ENCODE data around the gene NLRP4.

DNA sequence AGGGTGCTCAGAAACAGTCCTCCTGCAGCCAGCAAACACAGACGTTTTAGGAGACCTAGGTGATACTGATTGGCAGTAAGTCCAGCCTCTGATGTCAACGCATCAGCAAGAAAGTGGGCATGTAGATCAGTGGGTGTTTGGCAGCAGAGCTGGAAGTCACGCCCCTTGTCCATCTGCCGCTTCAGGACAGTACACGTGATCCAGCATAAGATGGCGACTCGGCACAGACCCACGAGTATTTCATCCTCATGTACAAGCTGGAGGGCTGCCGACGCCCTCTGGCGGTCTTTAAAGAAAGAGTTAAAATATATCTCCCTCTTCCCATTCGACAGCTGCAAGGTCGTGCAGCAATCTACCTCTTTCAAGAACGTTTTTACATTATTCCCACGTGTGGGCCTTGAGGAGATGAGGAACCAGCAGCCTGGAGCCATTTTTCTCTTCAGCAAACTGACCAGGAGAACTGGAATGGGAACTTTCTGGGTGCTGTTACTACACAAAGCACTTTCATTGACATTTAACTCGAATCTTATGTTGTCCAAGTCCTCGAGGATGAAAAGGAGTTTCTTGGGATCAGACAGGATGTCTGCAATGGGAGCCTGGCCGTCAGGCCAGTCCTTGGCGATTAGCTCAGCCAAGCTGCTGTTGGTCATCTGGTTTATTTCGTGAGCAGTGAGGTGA lies 26.8 kb upstream of the NLRP4 start:
- TF ChIP-seq CTCF (IDR thresholded peaks at IDR 0.05) (peak in 4 of 6 experiments; percentile 49 to 64 (median 62)), POLR2A (IDR thresholded peaks at IDR 0.05) (no peak)
